Middle frontal gyrus (tissue), 1 donor: ENCODE results near the gene SIK3.

Experiments
- DNase-seq: peaks from one replicate; pipeline ENCODE4 v3.0.0-alpha.2; 2015; ENCODE audit warnings: low spot score; ENCODE audit errors: extremely low spot score

Gene SIK3

GRCh38 chr11:116972691-116973090 lies 125.5 kb downstream of the SIK3 start:
- no peak for DNase-seq

GRCh38 chr11:116970485-116971292 lies 127.5 kb downstream of the SIK3 start:
- DNase-seq = no peak

GRCh38 chr11:116969694-116970093 lies 128.5 kb downstream of the SIK3 start:
- no peak for DNase-seq

GRCh38 chr11:116964269-116964668 lies 134.0 kb downstream of the SIK3 start:
- DNase-seq = no peak

- no peak for DNase-seq
Measured at GRCh38 chr11:116963813-116964212, 134.4 kb downstream of the SIK3 start.

- no peak for DNase-seq
Measured at GRCh38 chr11:116962108-116962507, 136.1 kb downstream of the SIK3 start.

- DNase-seq = no peak
Measured at GRCh38 chr11:116960930-116961329, 137.3 kb downstream of the SIK3 start.

GRCh38 chr11:116958246-116958645 lies 140.0 kb downstream of the SIK3 start:
- DNase-seq = no peak

GRCh38 chr11:116955949-116956348 lies 142.3 kb downstream of the SIK3 start:
- DNase-seq = no peak

- no peak for DNase-seq
Measured at GRCh38 chr11:116955548-116955947, 142.7 kb downstream of the SIK3 start.

GRCh38 chr11:116953530-116954285 lies 144.5 kb downstream of the SIK3 start:
- DNase-seq = no peak

- no peak for DNase-seq
Measured at GRCh38 chr11:116951762-116952161, 146.5 kb downstream of the SIK3 start.

- no peak for DNase-seq
Measured at GRCh38 chr11:116950210-116950609, 148.0 kb downstream of the SIK3 start.

- DNase-seq = no peak
Measured at GRCh38 chr11:116948391-116948790, 149.8 kb downstream of the SIK3 start.

GRCh38 chr11:116946414-116946813 lies 151.8 kb downstream of the SIK3 start:
- DNase-seq = no peak

GRCh38 chr11:116939499-116939898 lies 158.7 kb downstream of the SIK3 start:
- no peak for DNase-seq

GRCh38 chr11:116938471-116939070 lies 159.7 kb downstream of the SIK3 start:
- no peak for DNase-seq

GRCh38 chr11:116936754-116937446 lies 161.3 kb downstream of the SIK3 start:
- no peak for DNase-seq

- DNase-seq = no peak
Measured at GRCh38 chr11:116935514-116935913, 162.7 kb downstream of the SIK3 start.

GRCh38 chr11:116935089-116935488 lies 163.1 kb downstream of the SIK3 start:
- DNase-seq = no peak

GRCh38 chr11:116933961-116934360 lies 164.3 kb downstream of the SIK3 start:
- DNase-seq = no peak

GRCh38 chr11:116932181-116932580 lies 166.0 kb downstream of the SIK3 start:
- DNase-seq = no peak
